ENCODE data around the gene PRKD2. TPM values are rescaled to one million over a fixed set of nuclear protein-coding genes. Genes with fewer than 3 reads are reported as not detected.
"Not testable (repeated sequence)": the region's sequence is repeated elsewhere in the genome, so short reads cannot be mapped to it uniquely, and the experiment has no call there.

The PRKD2 gene
- polyA plus RNA-seq, 3 donors: 41.3 to 49.1 (median 42.7) TPM

- DNase-seq: no peak
These were observed 80.8 kb downstream of the PRKD2 start, which contains the start of gene GNG8 for GRCh38 chr19:46635920-46636761. Gene GNG8, minus strand, starts transcription at chr19:46636202. Its CDS starts 1,520 bp downstream, at chr19:46634682.

DNA sequence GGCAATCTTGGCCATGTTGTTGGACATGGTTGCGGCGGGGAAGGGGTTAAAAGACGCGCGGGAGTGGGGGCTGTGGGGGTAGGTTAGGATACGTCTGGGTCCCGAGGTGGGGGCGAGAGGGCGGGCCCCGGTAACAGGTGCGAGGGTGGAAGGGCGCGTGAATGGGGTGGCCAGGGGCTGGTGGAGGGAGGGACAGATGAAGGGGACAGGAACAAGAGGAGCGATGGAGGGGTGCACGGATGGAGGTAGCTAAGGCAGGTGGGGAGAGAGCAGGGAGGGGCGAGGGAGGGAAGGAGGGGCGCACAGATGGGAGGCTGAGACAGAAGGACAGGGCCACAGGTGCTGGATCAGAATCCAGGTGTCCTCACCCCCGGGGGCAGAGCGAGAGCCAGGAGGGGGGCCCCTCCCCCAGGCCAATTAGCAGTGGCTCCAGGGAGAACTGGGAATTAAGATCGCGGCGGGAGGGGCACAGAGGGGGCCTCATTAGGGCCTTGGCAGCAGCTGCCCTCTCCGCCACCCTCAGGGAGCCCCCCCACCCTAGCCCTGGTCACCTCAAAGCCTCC lies 82.2 kb downstream of the PRKD2 start:
- DNase-seq: no peak

DNA sequence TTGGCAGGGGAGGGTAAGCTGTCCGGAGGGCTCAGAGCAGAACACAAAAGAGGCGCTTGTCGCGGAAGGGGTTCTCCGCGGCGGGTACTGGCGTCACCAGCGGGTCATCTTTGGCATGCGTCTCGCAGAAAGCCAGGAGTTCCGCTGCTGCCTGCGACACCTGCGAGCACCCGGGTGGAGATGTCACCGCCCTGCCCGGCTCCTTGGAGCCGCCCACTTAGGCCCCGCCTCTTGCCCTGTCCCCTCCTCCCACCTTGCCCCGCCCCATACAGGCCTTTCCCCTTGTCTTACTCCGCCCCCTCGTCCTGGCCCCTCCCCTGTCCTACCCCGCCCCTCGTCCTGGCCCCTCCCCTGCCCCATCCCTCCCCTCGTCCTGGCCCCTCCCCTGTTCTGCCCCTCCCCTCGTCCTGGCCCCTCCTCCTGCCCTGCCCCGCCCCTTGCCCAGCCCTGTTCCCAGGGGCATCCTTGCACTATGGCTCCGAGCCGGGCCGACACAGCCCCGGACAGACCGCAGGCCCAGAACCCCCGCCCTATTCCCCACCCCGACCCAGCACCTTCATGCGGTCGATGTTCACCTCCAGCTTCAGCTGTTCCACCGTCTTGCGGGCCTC lies 82.8 kb downstream of the PRKD2 start:
- no peak for DNase-seq

DNA sequence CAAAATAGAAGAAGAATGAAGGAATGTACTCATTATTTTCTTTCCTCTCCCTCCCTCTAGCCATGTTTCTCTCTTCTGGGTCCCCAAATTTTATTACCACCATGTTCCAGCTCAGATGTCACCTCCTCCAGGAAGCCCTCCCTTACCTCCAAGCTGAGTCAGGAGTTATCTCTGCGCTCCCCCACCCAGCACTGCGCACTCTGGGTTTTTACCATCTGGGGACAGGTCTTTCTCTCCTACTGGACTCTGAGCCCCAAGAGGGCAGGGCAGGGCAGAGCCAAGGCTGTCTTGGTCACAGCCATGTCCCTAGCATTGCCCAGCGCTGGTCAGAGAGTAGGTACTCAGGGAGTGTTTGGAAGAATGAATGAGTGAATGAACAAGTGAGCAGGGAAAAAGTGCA lies 83.8 kb downstream of the PRKD2 start:
- no peak for DNase-seq

DNA sequence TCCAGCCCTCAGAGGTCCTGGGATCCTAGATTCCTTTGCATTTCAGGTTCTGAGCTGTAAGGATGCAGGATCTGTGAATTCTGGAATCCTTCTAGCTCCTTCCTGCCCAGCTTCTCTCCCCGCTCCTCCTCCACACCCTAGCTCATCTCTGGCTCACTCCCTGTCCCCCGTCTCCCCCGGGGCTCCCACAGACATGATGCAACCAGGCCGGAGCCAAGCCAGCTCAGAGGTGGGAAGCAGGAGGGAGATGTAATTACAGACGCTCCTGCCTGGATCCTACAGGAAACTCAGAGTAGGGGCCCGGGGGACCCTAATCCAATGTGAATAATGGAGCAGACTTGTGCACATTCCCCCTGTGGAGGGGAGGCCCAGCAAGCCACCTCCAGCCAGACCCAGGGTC lies 85.4 kb downstream of the PRKD2 start:
- no peak for DNase-seq

DNA sequence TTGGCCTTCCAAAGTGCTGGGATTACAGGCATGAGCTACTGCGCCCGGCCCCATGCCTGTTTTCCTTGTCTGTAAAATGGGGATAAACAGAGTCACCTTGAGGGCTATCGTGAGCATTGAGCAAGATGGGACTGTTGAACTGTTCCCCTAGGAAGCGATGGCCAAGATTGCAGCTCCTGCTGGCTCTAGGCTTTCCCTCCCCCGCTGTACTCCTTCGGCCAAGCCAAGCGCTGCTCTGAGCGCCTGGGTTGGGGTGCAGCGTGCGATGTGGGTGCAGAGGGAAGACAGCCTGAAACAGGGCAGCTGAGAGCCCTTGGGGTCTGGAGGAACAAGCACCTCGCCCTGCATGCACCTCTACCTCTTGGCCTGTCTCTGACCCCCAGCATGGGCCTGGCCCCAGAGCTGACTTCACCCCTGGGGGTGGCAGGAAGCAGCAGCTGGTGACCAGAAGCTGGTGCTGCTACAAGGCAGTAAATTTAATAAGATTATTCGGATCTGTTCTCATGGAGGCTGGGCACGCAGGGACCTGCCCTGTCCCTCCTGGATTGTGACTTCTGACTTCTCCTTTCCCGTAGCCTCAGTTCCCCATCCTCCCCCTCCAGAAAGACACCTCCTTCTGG lies 86.2 kb downstream of the PRKD2 start:
- no peak for DNase-seq

GRCh38 chr19:46629546-46630025 lies 87.3 kb downstream of the PRKD2 start:
- no peak for DNase-seq

DNA sequence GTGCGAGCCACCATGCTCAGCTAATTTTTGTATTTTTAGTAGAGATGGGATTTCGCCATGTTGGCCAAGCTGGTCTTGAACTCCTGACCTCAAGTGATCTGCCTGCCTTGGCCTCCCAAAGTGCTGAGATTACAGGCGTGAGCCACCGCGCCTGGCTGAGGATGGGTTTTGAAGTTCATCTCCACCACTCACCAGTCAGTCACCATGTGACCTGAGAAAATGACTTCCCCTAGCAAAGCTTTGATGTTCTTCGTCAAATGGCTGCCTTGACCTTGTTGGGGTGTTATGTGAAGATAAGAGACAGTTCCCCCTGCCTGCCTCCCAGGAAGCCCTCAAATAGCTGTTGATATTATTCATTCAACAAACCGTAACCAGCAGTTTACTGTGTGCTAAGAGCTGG lies 87.9 kb downstream of the PRKD2 start:
- not testable (repeated sequence) for DNase-seq

- DNase-seq: no peak
These were observed 90.5 kb downstream of the PRKD2 start for GRCh38 chr19:46626446-46626845.

GRCh38 chr19:46625731-46626130 lies 91.2 kb downstream of the PRKD2 start:
- DNase-seq: no peak

- no peak for DNase-seq
These were observed 91.8 kb downstream of the PRKD2 start, which contains the start of gene PTGIR for GRCh38 chr19:46624958-46625661. Gene PTGIR, minus strand, starts transcription at chr19:46625089. Its CDS starts 864 bp downstream, at chr19:46624225.

Other genes starting within 250 kb of the PRKD2 start
- 10 to 100 TPM; 45.5 to 62.7 (median 47.2) TPM for gene PNMA8A, start 245.6 kb downstream of the PRKD2 start, polyA plus RNA-seq (ENCODE audit: insufficient read length in 3 of 3)
- 1 to 10 TPM; 3.5 to 5.3 (median 4.7) TPM for gene PNMA8B, start 221.2 kb downstream of the PRKD2 start, polyA plus RNA-seq (ENCODE audit: insufficient read length in 3 of 3)
- 100 to 1,000 TPM; 397 to 507 (median 417) TPM for gene CALM3, start 115.8 kb downstream of the PRKD2 start, polyA plus RNA-seq (ENCODE audit: insufficient read length in 3 of 3)
- gene PTGIR, start 92.0 kb downstream of the PRKD2 start, polyA plus RNA-seq (ENCODE audit: insufficient read length in 3 of 3): 1 to 10 TPM; 2.5 to 3.1 (median 2.6) TPM
- 1 to 10 TPM; 4.4 to 7.3 (median 6.0) TPM for gene GNG8, start 80.9 kb downstream of the PRKD2 start, polyA plus RNA-seq (ENCODE audit: insufficient read length in 3 of 3)
- 10 to 100 TPM; 21.3 to 28.5 (median 23.0) TPM for gene DACT3, start 55.9 kb downstream of the PRKD2 start, polyA plus RNA-seq (ENCODE audit: insufficient read length in 3 of 3)
- 10 to 100 TPM; 21.2 to 29.7 (median 26.4) TPM for gene FKRP, start 28.9 kb upstream of the PRKD2 start, polyA plus RNA-seq (ENCODE audit: insufficient read length in 3 of 3)
- gene STRN4, start 29.3 kb upstream of the PRKD2 start, polyA plus RNA-seq (ENCODE audit: insufficient read length in 3 of 3): 100 to 1,000 TPM in 1 of 3 donors, 10 to 100 TPM in 2; 92.2 to 105 (median 92.8) TPM
- 10 to 100 TPM; 45.9 to 54.0 (median 50.2) TPM for gene SLC1A5, start 71.5 kb upstream of the PRKD2 start, polyA plus RNA-seq (ENCODE audit: insufficient read length in 3 of 3)
- 100 to 1,000 TPM in 1 of 3 donors, 10 to 100 TPM in 2; 92.3 to 114 (median 96.9) TPM for gene AP2S1, start 133.7 kb upstream of the PRKD2 start, polyA plus RNA-seq (ENCODE audit: insufficient read length in 3 of 3)
- gene ARHGAP35, start 143.9 kb upstream of the PRKD2 start, polyA plus RNA-seq (ENCODE audit: insufficient read length in 3 of 3): 10 to 100 TPM; 49.7 to 56.1 (median 52.2) TPM